IPS-18c (cell line): ENCODE data around the gene PI4KB.
A peak's percentile ranks its signal among the peaks of the same experiment; 100 is the strongest.

Source experiments
- H3K4me3 ChIP-seq: 2 replicates; pipeline ENCODE4 v1.7.0; 2013; ENCODE audit warnings: low read depth, mild to moderate bottlenecking, low read length, moderate library complexity; ENCODE audit not compliant: insufficient read depth
- H3K9me3 ChIP-seq: one replicate; pipeline ENCODE4 v1.6.1; 2013; ENCODE audit warnings: mild to moderate bottlenecking, low read length, moderate library complexity; ENCODE audit not compliant: control insufficient read depth, insufficient read depth

PI4KB gene

DNA sequence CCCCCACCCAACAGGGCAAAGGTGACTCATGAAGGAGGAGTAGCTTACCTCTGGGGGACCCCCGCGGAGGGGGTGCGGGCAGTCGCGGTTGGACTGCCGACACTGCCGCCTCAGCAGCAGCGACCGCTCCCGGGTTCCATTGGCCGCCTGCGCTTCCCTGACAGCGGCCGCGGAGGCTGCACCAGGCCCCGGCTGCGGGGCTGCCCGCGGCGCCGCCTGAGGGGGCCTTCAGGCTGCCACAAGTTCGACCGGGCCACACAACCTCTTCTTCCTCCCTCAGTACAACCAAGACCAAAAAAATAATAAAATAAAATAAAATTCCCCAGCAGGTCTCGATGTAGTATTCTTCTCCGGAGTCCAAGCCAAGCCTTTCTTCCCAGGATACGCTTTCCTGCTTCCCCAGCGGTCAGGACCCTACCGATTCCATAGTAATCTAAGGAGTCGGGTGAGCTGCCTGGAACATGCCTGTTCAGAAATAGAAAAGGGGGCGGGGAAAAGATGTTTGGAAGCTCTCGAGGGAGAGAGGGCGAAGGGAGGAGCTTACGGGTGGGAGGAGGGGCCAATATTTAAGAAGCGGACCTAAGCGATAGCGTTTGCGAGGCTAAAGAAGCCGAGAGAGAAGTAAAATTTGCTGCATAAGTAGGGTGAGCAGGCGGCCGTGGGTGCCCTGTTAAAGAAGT is at the start of gene PI4KB:
PI4KB (minus strand) TSS at position 194 of the 680 bp plus-strand sequence. CDS start 10,935 bp downstream, outside the sequence.
- no peaks in the 10 kb centered on the region for H3K9me3 ChIP-seq
- peak within 1 kb of the TSS; percentile 85 for H3K4me3 ChIP-seq

DNA sequence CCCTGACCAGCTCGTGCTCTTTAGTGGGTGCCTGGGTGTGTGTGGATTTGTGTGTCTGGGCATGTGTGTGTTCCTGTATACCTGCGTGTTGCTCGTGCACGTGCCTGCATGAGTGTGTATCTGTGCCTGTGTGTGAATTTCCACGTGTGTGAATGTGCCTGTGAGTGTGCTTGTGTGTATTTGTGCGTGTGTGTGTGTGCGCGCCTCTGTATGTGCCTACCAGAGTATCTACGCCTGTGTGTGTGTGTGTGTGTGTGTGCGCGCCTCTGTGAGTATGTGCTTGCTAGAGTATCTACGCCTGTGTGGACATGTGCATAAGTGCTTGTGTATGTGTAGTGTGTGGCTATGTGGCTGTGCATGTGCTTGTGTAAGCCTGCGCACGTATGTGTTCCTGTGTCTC is 46.0 kb upstream of the PI4KB start:
- Histone ChIP-seq H3K9me3 (no peaks in the 10 kb centered on the region), H3K4me3 (no peak overlapping the region)

DNA sequence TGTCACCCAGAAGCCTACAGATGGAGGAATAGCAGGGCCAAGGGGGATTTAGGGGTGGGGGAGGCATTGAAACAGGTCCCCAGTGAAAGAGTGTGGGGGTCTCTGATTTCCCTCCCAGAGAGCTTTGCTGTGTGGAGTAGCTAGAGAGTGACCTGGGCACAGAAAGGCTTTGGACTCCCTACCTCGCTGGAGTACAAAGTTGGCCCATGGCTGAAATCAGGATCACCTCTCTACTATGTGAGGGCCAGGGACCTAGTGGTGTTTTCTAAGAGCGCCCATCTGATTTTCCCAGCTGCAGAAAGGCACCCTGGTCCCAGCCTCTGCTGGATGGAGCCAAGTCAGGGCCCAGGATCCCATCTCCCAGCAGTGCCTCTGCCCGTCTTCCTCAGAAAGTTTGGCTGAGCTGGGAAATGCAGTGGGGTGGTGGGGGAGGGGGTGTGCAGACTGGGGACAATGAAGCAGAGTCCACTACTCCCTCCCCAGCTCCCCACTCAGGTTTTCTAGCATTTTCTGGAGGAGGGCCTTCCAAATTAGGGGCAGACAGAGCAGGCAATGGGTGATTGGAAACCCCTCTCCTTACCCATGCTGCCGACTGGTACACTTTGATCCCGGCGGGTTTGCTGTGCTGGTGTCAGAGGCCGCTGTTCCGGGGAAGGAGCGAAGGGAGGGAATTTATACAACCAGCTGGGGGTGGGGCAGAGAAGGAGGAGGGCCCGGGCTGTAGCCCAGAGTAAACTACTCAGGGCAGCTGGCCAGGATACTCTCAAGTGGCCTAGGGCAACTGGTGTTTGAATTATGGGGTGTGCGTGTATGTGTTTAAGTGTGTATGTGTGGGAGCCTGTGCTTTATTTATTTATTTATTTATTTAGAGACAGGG is 45.1 kb upstream of the PI4KB start, which contains the start of gene SELENBP1:
SELENBP1 (minus strand) TSS at position 648 of the 877 bp plus-strand sequence; CDS start at position 584, 64 bp downstream.
- H3K4me3 ChIP-seq = peak within 1 kb of the TSS; percentile 46

DNA sequence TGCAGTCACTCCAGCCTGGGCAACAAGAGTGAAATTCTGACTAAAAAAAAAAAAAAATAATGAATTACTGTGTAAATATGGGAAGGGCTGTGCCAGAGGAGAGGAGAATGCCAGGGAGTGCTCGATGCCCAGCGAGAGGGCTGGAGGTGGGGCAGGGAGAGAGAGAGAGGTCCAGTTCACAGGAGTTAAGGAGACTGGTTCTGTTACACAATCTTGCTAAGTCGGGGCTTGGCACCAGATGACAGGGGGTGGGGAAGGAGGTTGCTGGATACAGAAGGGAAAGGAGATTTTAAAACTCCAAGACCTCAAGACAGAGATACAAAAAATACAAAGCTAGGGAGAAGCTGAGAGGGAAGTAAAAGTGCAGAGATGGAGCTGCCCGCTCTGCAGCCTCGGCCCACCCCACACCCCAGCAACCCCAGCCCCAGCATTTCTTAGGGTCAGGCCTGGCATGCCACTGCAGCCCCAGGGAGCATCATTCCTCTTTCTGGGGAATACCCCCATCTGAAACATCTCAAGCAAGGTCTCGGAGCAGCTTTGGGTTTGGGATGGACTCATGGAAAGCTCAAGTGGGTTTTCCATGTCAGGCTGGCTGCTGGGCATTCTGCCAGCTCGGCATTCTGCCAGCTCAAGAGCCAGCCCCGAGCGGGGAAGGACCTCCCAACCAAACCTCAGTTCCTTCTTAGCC is 44.3 kb upstream of the PI4KB start:
- no peaks in the 10 kb centered on the region for H3K9me3 ChIP-seq

More for the DNA sequence above, 45.1 kb upstream of the PI4KB start, which contains the start of gene SELENBP1:
- no peaks in the 10 kb centered on the region for H3K9me3 ChIP-seq

DNA sequence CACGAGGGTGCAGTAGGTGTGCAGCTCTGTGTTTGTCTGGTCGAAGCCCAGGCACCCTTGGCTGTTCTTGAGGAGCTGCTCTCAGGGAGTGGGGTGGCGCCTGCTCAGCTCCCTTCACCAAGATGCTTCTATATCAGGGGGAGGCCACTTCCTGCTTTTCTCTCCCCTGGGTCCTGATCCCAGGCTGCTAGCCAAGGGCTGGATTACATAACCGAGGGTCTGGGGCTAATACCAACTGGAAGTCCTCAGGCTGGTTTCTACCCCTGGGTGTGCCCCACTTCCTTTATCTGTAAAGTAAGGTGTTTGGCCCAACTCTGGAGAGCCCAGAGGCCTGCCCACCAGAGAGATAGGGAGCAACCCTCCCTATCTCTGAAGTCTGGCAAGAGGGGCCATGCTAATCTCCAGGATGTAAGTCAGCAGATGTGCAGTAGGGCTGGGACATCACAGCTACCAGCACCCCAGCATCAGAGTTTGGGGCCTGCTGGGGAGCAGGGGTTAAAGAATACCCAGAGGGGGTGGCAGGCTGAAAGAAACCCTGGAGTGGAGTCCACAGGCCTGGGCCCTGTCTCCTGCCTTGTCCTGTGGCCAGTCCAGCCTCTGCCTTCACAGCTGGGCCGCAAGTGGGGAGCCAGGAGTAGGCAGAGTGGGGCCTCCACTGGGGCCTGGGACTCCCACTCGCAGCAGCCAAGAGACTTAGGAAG is 43.1 kb upstream of the PI4KB start:
- H3K9me3 ChIP-seq = no peaks in the 10 kb centered on the region
- no peak overlapping the region for H3K4me3 ChIP-seq

More for the DNA sequence above, 44.3 kb upstream of the PI4KB start:
- H3K4me3 ChIP-seq = peak overlapping the region; percentile 46

DNA sequence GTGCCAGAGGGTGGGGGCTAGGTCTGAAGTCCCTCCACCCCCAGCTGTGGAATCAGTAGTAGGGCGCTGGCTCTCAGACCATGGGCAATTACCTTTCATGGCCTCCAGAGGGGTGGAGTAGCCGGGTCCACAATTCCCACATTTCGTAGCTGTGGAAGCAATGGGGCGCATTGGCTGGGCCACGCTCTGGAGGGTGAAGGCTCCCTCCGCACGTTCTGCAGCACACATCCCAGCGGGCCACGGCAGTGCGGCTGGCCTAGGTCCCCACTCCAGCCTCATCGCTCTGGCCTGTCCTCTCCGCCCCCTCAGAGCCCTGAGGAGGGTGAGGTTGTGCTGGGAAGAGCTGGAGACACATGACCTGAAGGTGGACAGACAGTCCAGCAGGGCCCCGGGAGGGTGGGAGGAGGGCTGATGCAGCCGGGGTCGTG is 42.4 kb upstream of the PI4KB start:
- no peaks in the 10 kb centered on the region for H3K9me3 ChIP-seq
- H3K4me3 ChIP-seq = no peak overlapping the region

DNA sequence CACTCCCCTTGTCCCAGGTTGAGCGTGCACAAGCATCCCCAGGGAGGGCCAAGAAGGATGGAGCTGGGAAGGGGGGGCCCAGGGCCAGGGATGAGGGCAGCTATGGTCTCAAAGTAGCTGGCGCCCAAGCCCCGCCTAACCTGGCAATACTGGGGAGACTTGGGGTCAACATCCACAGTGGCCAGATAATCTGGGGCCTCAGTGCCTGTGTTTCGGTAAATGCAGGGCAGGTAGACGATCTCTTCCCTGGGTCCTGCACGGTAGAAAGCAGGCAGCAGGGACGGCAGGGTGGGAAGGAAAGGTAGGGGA is 42.0 kb upstream of the PI4KB start:
- Histone ChIP-seq H3K4me3 (no peak overlapping the region), H3K9me3 (no peaks in the 10 kb centered on the region)

DNA sequence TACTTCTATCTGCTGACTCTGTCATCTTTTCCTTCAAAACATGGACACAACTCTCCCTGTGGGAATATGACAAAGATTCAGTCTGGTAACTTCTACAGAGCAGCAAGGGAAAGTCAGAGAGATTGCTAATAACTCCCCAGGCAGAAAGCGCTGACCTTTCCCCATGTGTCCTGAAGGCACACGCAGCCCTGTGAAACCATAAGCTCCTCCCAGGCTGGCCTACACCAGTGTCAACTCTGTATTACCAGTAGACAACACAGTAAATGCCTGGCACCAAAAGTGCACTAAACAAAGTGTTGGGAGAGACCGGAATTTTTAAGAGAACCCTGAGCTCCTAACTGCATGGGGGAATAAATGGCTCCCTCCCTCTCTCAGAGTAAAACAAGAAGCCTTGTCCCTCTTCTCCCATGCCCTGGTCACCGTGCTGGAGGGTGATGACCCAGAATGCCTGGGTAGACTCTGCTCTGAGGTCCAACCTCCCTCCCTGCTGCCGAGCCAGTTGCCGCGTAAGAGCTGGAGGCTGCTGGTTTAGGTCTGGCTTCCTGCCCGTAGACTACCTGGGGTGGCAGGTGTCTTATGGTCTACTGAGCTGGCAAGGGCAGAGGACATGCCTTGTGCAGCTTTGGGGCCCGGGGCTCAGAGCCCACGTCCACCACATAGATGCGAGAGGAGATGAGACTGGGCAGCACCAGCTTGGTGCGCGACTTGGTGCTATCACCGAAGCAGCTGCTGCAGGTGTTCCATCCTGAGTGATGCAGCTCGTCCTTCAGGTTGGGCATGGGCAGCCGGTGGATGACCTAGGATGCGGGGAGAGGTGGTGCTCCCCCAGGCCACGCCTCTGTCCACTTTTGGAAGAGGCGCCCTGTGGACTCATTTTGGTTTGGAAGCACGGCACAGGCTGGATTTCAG is 41.4 kb upstream of the PI4KB start:
- Histone ChIP-seq H3K9me3 (no peaks in the 10 kb centered on the region), H3K4me3 (no peak overlapping the region)

DNA sequence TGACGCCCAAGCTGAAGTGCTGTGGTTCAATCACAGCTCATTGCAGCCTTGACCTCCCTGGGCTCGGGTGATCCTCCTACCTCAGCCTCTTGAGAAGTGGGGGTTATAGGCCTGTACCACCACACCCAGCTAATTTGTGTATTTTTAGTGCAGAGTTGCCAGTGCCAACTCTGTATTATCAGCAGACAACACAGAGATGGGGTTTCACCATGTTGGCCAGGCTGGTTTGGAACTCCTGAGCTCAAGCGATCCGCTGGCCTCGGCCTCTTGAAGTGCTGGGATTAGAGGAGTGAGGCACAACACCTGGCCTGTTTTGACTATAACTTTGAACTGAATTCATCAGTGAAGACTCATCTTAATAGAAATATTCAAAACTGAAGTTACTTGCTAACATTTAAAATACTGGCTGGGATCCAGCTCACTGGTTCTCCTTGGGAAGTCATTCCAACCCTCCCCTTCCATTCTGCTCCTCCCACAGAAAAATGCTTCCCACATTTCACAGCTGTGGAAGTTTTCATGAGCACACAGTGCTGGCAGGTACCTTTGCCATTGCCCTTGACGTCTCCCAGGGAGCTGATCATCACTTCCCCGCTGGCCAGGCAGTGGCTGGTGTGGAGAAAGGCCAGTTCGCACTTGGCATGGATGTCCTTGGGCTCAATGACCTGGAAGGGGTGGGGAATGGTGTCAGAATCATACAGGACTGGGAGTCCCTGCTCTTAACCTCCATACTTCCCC is 40.6 kb upstream of the PI4KB start:
- Histone ChIP-seq H3K4me3 (no peak overlapping the region), H3K9me3 (peaks cover 1% of the 10 kb centered on the region)

DNA sequence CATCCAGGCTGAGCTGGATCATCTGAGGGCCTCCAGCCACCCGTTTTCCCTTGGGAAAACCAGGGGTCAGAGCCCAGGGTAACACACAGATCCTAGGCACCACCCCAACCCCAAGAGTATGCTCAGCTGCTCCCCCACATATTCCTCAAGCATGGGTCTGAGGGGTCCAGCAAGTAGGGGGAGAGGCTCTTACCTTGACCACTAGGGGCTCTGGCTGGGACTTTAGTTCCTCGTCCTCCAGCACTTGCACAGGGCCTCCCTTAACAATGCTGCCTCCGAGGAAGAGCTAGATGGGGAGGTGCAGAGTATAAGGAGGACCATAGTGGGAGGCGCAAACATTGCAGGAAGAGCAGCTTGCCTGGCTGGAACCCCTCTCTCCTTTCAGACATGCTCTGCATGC is 37.8 kb upstream of the PI4KB start:
- Histone ChIP-seq H3K9me3 (peaks cover 5% of the 10 kb centered on the region), H3K4me3 (no peak overlapping the region)

DNA sequence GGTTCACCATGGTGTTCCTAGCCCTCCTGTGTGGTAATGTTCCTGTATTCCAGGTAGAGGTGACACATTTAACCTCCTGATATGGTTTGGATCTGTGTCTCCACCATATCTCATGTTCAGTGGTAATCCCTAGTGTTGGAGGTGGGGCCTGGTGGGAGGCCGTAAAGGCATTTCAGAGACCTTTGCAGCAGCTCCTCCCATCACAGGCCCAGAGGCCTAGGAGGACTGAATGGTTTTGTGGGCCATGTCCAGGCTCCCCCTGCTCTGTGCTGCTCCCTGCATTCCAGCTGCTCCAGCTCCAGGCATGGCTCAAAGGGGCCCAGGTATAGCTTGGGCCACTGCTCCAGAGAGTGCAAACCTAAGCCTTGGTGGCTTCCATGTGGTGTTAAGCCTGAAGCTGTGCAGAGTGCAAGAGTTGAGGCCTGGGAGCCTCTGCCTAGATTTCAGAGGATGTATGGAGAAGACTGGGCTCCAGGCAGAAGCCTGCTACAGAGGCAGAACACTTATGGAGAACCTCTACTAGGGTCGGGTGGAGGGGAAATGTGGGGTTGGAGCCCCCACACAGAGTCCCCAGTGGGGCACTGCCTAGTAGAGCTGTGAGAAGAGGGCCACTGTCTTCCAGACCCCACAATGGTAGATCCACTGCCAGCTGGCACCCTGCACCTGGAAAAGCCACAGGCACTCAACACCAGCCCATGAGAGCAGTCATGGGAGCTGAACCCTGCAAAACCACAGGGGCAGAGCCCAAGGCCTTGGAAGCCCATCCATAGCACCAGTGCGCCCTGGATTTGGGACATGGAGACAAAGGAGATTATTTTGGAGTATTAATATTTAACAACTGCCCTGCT is 35.3 kb upstream of the PI4KB start:
- no peak overlapping the region for H3K4me3 ChIP-seq

DNA sequence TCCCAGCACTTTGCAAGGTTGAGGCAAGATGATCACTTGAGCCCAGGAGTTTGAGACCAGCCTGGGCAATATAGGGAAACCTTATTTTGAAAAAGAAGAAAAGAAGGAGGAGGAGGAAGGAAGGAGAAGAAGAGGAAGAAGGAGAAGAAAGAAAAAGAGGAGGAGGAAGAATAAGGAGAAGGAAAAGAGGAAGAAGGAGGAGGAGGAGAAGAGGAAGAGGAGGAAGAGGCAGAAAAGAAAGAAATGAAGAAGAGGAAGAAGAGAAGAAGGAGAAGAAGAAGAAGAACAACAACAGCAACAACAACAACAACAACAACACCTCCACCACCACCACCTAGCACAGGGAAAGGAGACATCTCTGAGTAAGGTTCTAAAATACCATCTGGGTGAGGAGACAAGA is 34.7 kb upstream of the PI4KB start:
- Histone ChIP-seq H3K9me3 (peaks cover 5% of the 10 kb centered on the region), H3K4me3 (no peak overlapping the region)

More for the DNA sequence above, 35.3 kb upstream of the PI4KB start:
- H3K9me3 ChIP-seq = peaks cover 5% of the 10 kb centered on the region

DNA sequence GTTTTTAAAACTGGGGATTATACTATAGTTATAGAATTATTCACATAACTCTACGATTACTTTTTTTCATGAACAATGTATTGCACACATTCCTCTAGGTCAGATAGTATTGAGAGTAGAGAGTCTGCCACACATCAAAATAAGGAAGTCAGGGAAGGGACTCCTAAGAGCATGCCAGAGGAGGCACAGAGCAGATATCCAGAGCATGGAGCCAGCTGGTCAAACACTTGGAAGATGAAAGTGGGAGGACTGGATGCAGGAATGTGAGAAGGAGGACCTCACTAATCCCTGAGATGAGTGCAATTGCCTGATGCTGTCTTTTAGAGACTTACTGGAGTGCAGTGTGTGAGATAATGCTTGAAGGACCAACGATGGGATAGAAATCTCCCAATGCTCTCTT is 29.5 kb upstream of the PI4KB start:
- Histone ChIP-seq H3K9me3 (peaks cover 2% of the 10 kb centered on the region), H3K4me3 (no peak overlapping the region)

DNA sequence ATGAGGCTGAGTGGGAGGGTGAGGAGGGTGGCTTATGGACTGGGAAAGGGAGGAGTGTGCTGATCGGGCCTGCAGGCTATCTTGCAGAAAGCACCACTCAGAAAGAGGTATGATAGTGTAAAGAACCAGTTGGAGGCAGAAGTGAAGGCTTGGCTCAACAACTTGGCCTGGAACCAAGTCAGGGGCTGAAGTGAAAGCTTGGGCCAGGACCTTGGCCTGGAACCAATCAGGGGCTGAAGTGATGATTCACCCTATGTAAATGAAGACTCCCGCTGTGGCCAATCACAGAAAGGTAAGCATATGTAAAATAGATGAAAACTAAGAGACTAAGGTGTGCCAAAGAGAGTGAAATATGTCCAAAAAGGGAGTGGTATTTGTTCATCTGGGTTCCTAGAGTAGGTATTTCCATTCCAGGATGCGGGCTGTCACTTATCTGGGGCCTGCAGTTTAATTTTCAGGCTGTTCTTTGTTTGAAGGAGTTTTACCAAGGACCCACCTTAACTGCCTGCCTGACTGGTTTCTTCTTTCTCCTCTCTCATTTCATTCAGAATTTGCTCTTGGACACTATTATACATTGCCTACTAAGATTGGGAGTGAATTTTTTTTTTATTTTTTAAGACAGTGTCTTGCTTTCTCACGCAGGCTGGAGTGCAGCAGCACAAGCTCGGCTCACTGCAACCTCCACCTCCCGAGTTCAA is 25.0 kb upstream of the PI4KB start:
- H3K9me3 ChIP-seq = peaks cover 4% of the 10 kb centered on the region
- no peak overlapping the region; the same call in 1 of the 2 replicates for H3K4me3 ChIP-seq
